Activated CD8-positive, alpha-beta T cell treated with anti-CD3 and anti-CD28 coated beads for 36 hours (primary cell): ENCODE measurements around the gene VMAC. TPM values are rescaled to one million over a fixed set of nuclear protein-coding genes. Genes with fewer than 3 reads are reported as not detected.

Source experiments
- ATAC-seq: fragments of 200-7000 bp; cut with Tn5 transposase; one replicate; pipeline ENCODE4 v1.10.0; 2021; ENCODE audit warnings: mild to moderate bottlenecking, moderate library complexity
- CTCF ChIA-PET: fragments of 350-600 bp; sonication (Branson Sonifier 250); formaldehyde crosslinking; loops from one replicate; lab custom pipeline; 2021; ENCODE audit warnings: antibody characterized with exemption; lab: Charles Lee
- POLR2A ChIA-PET: fragments of 350-600 bp; sonication (Branson Sonifier 250); formaldehyde crosslinking; loops from one replicate; lab custom pipeline; 2021; ENCODE audit warnings: antibody characterized with exemption; lab: Charles Lee
- DNase-seq: peaks from one replicate; pipeline ENCODE4 v3.0.0-alpha.2; 2020
- H3K27ac Mint-ChIP-seq: one replicate; pipeline ENCODE4 v1.8.0; 2021; ENCODE audit warnings: mild to moderate bottlenecking, mixed read lengths
- H3K27me3 Mint-ChIP-seq: one replicate; pipeline ENCODE4 v1.8.0; 2021; ENCODE audit warnings: mixed read lengths
- H3K36me3 Mint-ChIP-seq: one replicate; pipeline ENCODE4 v1.8.0; 2021; ENCODE audit warnings: low read depth, mixed read lengths
- H3K4me1 Mint-ChIP-seq: one replicate; pipeline ENCODE4 v1.8.0; 2021; ENCODE audit warnings: low read depth, mixed read lengths
- H3K4me3 Mint-ChIP-seq: one replicate; pipeline ENCODE4 v1.8.0; 2021; ENCODE audit warnings: mild to moderate bottlenecking, moderate library complexity, mixed read lengths
- H3K9me3 Mint-ChIP-seq: one replicate; pipeline ENCODE4 v1.8.0; 2021; ENCODE audit warnings: mixed read lengths
- CTCF ChIP-seq: fragments of 200-600 bp; IDR thresholded peaks from one replicate; pipeline ENCODE4 v1.8.0; 2022; ENCODE audit warnings: antibody characterized with exemption, mild to moderate bottlenecking
- intact Hi-C: fragments of 100-400 bp; cut with micrococcal nuclease; formaldehyde crosslinking; loops from one replicate; pipeline ENCODE4 v1.10.0; 2022
- total RNA-seq, 2 experiments: library from RNA; stranded (reverse); gene quantifications; one replicate each; pipeline ENCODE4 v1.2.3, GENCODE V29; 2021

VMAC gene
- total RNA-seq, 2 experiments from 2014 or later, result 1.2 to 2.5 TPM

- H3K27me3 Mint-ChIP-seq, result no peaks in the 10 kb centered on the region
- intact Hi-C loops, result no loop called here
- POLR2A ChIA-PET, result no interaction called here
- peaks cover 8% of the 10 kb centered on the region for H3K4me1 Mint-ChIP-seq
- no peak overlapping the region for H3K27ac Mint-ChIP-seq
- H3K36me3 Mint-ChIP-seq, result peaks cover 7% of the 10 kb centered on the region
- H3K9me3 Mint-ChIP-seq, result no peaks in the 10 kb centered on the region
- DNase-seq (no peak), ATAC-seq (no peak)
- H3K4me3 Mint-ChIP-seq, result no peak overlapping the region
- CTCF ChIA-PET, result no interaction called here
- TF ChIP-seq CTCF, result no peak
Observed at GRCh38 chr19:5895409-5895808, 9.3 kb upstream of the VMAC start.

GRCh38 chr19:5895890-5896289, 8.8 kb upstream of the VMAC start:
- DNase-seq (no peak), ATAC-seq (no peak)
- H3K36me3 Mint-ChIP-seq, result peaks cover 7% of the 10 kb centered on the region
- ChIA-PET CTCF (no interaction called here), POLR2A (no interaction called here)
- H3K4me1 Mint-ChIP-seq, result peaks cover 8% of the 10 kb centered on the region
- no peak for TF ChIP-seq CTCF
- H3K9me3 Mint-ChIP-seq, result no peaks in the 10 kb centered on the region
- no peaks in the 10 kb centered on the region for H3K27me3 Mint-ChIP-seq
- intact Hi-C loops, result no loop called here
- H3K27ac Mint-ChIP-seq, result no peak overlapping the region
- H3K4me3 Mint-ChIP-seq, result no peak overlapping the region

- H3K4me1 Mint-ChIP-seq, result peaks cover 15% of the 10 kb centered on the region
Observed at GRCh38 chr19:5896365-5897076, 8.2 kb upstream of the VMAC start.

DNA sequence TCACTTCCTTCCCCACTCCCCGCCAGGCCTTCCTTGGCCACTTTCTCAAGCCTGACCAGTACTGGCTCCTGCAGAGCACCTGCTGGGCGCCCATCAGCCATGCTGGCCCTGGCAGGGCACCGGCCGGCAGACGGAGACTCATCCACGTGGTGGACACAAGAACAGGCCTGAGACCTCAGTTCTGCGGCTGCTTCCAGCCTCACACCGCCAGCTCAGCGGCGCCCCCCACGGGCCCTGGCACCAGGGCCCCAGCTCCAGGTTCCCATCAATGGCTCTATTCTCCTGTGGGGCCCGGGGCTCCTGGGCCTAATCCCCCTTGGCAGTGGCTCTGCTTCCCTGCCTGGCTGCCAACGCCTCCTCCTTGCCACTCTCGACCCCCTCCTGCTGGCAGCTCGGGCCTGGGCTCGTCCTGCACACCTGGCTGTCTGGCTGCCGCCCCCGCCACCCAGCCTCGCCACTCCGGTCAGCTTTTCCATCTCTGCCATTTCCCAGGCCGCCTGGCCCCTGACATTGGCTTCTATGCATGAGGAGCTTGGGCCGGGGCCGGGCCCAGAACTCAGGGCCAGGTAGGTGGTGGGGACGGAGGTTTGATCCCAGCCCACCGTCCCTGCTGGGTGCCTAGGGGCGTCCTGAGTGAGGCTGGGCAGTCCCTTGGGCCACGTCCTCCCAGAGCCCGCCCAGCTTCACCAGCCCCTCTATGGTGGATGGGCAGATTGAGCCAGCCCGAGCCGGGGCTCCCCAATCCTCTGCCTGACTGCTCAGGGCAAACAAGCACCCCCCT, 7.3 kb upstream of the VMAC start:
- no peak overlapping the region for H3K4me3 Mint-ChIP-seq
- ChIA-PET POLR2A (interaction anchor here (0.6 kb wide), 1 partner anchor 199 kb away, joined by 3 read pairs; no protein-coding TSS in a partner anchor), CTCF (interaction anchor here (0.9 to 1.1 kb wide), 3 partner anchors 64 to 125 kb away, joined by 3 to 6 read pairs (median 4); partner anchors contain the start of gene NRTN)
- H3K27me3 Mint-ChIP-seq, result no peaks in the 10 kb centered on the region
- no peak for ATAC-seq
- TF ChIP-seq CTCF, result no peak
- DNase-seq, result no peak
- H3K4me1 Mint-ChIP-seq, result peaks cover 17% of the 10 kb centered on the region
- intact Hi-C loops, result no loop called here
- no peaks in the 10 kb centered on the region for H3K9me3 Mint-ChIP-seq
- peaks cover 7% of the 10 kb centered on the region for H3K36me3 Mint-ChIP-seq
- H3K27ac Mint-ChIP-seq, result no peak overlapping the region

More at GRCh38 chr19:5896365-5897076, 8.2 kb upstream of the VMAC start:
- no peak for ATAC-seq
- Mint-ChIP-seq H3K27ac (no peak overlapping the region), H3K9me3 (no peaks in the 10 kb centered on the region), H3K27me3 (no peaks in the 10 kb centered on the region), H3K4me3 (no peak overlapping the region), H3K36me3 (peaks cover 7% of the 10 kb centered on the region)
- TF ChIP-seq CTCF, result no peak
- intact Hi-C loops, result no loop called here
- POLR2A ChIA-PET, result interaction anchor here (0.6 kb wide), 1 partner anchor 198 kb away, joined by 3 read pairs; no protein-coding TSS in a partner anchor
- CTCF ChIA-PET, result interaction anchor here (0.9 to 1.1 kb wide), 2 partner anchors 63 to 92 kb away, joined by 3 to 6 read pairs; partner anchors contain the start of gene NRTN
- DNase-seq, result no peak
